BLaER1 treated with 17β-estradiol and CSF1 and Interleukin-3, amounts not matched to agents 10 nM and 100 nM (cell line): ENCODE results near the gene FOXL2NB.

Experiments used
- H3K27ac ChIP-seq, 11 experiments: shearing (Covaris generic); formaldehyde crosslinking; 2 replicates each; pipeline ENCODE4 v1.8.1; 2022
- H3K27me3 ChIP-seq, 11 experiments: shearing (Covaris generic); formaldehyde crosslinking; 2 replicates each; pipeline ENCODE4 v1.8.1; 2022
- H3K36me3 ChIP-seq, 11 experiments: shearing (Covaris generic); formaldehyde crosslinking; 2 replicates each; pipeline ENCODE4 v1.8.1; 2022
- H3K4me1 ChIP-seq, 10 experiments: shearing (Covaris generic); formaldehyde crosslinking; 2 replicates each; pipeline ENCODE4 v1.8.1; 2022
- H3K4me2 ChIP-seq, 11 experiments: shearing (Covaris generic); formaldehyde crosslinking; 2 replicates each; pipeline ENCODE4 v1.8.1; 2022
- H3K4me3 ChIP-seq, 10 experiments: shearing (Covaris generic); formaldehyde crosslinking; 2 replicates each; pipeline ENCODE4 v1.8.1; 2022
- H3K9ac ChIP-seq, 11 experiments: shearing (Covaris generic); formaldehyde crosslinking; 2 replicates each; pipeline ENCODE4 v1.8.1; 2022
- H3K9me3 ChIP-seq, 11 experiments: shearing (Covaris generic); formaldehyde crosslinking; replicated peaks in 1 of 11; 2 replicates each; pipeline ENCODE4 v1.8.1; 2022
- H4K20me1 ChIP-seq, 11 experiments: shearing (Covaris generic); formaldehyde crosslinking; 2 replicates each; pipeline ENCODE4 v1.8.1; 2022
- Cebpa-rat ChIP-seq, 11 experiments: shearing (Covaris generic); IDR thresholded peaks; 2 replicates each; pipeline ENCODE4 v1.8.1; 2022

FOXL2NB gene

DNA sequence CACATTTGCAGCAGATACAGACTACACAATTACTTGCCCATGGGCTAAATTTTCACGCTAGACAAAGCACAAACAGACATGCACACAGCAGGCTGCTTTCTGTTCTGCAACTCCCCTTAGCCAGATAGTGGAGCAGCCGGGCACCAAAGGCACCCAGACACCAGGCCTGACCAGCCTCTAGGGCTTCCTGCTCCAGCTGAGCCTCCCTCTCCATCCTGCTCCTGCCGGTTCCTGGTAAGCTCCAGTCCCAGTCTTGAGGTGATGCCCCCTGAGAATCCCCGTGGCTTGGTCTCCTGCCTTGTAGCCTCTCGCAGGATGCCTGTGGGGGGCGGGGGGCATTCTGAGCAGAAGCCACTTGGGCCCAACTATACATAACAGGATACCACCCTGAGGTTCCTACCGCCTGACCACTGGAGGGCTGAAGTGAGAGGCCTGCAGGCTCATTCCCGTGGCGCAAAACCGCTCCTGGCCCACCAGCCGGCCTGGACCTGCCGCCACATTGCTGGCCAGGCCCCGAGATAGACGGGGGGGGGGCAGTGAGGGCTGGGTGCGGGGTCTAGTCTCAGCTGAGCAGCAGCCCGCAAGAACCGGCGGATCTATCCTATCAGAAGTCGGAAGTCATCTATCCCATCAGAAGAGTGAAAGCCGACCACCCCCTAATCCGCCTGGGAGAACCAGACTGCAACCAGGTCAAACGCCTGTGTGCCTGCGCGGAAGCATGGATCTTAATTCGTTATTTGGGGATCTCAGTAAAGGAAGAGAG is 4.0 kb upstream of the FOXL2NB start:
- no peaks in the 10 kb centered on the region for H3K36me3 ChIP-seq
- no peak overlapping the region for H3K27ac ChIP-seq
- H3K9me3 ChIP-seq = no peaks in the 10 kb centered on the region
- peaks cover 33 to 53% (median 43%) of the 10 kb centered on the region in 10 experiments for H3K4me1 ChIP-seq
- no peak overlapping the region for H3K4me2 ChIP-seq
- peaks cover 100% of the 10 kb centered on the region in 11 experiments for H3K27me3 ChIP-seq
- TF ChIP-seq Cebpa-rat (IDR thresholded peaks at IDR 0.05) = no peak
- H4K20me1 ChIP-seq = peaks cover 0 to 100% (median 96%) of the 10 kb centered on the region in 11 experiments; a peak in 19 of 22 replicates
- no peak overlapping the region for H3K9ac ChIP-seq
- H3K4me3 ChIP-seq = no peak overlapping the region

DNA sequence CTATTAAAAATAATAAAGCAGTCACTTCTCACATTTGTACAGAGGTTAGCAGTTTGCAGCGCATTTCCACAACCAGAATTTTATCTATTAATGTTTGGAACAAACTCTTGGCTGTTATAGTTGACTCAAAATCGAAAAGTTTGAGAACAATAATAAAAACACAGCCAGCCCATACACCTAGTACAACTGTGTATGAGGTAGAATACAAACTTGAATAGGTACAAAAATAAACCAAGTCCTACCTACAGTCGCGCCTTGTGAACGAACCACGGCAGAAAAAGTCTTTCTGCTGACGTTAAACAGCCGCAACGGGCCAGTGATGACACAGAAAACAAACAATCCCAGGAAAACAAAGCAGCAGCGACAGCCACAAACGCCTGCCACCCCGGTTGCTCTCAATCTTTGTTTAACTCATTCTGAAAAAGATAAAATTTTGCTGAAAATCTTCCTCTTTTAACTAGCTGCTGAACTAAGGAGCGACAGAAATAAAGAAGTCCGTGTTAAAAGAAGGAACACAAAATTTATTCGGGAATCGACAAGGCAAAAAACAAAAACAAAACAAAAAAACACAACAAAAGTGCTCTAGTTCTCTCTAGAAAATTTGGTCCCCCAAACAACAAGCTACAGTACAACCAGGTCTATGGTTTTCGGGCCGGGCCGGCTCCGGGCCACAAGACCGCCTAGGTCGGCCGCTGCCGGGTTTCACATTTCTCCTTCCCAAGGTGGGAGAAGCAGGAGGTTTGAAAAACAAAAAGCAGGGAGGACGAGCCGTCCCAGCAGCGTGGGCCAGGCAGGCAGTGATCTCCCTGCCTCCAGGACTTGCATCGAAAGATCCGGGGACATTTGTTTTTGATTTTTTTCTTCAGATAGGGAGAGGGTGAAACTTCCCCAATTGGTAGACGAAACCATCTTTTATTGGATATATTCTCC is 3.0 kb upstream of the FOXL2NB start:
- H3K36me3 ChIP-seq = no peaks in the 10 kb centered on the region
- no peak overlapping the region for H3K9ac ChIP-seq
- no peak overlapping the region for H3K27ac ChIP-seq
- peaks cover 0 to 100% (median 96%) of the 10 kb centered on the region in 11 experiments; a peak in 19 of 22 replicates for H4K20me1 ChIP-seq
- H3K4me3 ChIP-seq = peak overlapping the region in 2 of 10 experiments; percentile 51 to 58; a peak in 2 of 20 replicates
- peak overlapping the region in 3 of 11 experiments; percentile 97 to 99 (median 99); a peak in 5 of 22 replicates for H3K4me2 ChIP-seq
- peaks cover 31 to 44% (median 36%) of the 10 kb centered on the region in 10 experiments for H3K4me1 ChIP-seq
- H3K9me3 ChIP-seq = no peaks in the 10 kb centered on the region
- peaks cover 100% of the 10 kb centered on the region in 11 experiments for H3K27me3 ChIP-seq
- TF ChIP-seq Cebpa-rat (IDR thresholded peaks at IDR 0.05) = no peak

DNA sequence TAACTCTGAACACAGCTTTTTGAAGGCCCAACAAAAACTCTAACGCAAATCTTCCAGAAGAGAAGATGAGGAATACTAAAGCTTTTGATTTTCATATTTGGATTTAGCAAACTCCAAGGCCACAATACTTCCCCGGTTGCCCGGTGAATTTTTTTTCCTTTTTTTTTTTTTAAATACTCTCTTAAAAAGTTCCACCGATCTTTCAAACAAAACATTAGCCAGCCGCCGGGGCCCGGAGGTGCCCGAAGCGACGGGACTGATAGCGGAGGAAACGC is 2.4 kb upstream of the FOXL2NB start:
- no peak overlapping the region for H3K27ac ChIP-seq
- no peaks in the 10 kb centered on the region for H3K9me3 ChIP-seq
- no peak overlapping the region for H3K9ac ChIP-seq
- peaks cover 100% of the 10 kb centered on the region in 11 experiments for H3K27me3 ChIP-seq
- H4K20me1 ChIP-seq = peaks cover 0 to 100% (median 96%) of the 10 kb centered on the region in 11 experiments; a peak in 19 of 22 replicates
- peaks cover 25 to 41% (median 31%) of the 10 kb centered on the region in 10 experiments; a peak in 19 of 20 replicates for H3K4me1 ChIP-seq
- peak overlapping the region in 5 of 10 experiments; percentile 51 to 69 (median 58); a peak in 6 of 20 replicates for H3K4me3 ChIP-seq
- no peak for TF ChIP-seq Cebpa-rat (IDR thresholded peaks at IDR 0.05)
- H3K36me3 ChIP-seq = no peaks in the 10 kb centered on the region
- peak overlapping the region; percentile 70 to 99 (median 84); a peak in 21 of 22 replicates for H3K4me2 ChIP-seq

DNA sequence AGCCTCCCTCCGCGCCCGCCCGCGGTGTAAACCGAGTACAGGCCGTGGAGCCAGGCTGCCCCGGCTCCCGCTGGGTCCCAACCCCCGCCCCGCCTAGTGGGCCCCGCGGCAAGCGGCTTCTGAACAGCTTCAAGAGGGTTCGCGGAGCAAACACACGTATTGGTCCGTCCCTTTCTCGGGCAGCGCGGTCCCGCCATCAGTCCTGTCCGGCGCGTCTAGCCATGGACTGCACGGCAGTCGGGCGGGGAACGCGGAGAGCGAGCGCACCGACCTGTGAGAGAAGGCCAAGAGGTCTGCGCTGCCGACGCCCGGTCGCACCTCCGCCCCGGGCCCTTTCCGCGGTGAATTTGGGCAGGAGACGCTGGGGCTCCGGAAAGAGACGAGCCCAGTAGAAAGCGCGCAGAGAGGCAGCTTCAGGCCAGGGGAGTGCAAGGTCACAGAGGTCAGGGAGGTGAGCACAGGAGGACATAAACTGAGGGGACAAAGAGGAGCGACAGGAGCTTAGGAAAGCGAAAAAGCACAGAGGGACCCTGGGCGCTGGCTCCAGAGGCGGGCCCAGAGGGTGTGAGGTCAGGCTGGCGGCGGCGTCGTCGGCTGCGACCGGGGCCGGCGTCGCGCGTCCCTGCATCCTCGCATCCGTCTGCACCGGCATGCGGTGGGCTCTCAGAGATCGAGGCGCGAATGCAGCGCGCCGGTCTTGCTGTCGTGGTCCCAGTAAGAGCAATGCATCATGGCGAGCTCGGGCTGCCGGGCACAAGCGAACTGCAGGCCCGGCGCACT is 1.9 kb upstream of the FOXL2NB start:
- Histone ChIP-seq H3K4me2 (peak overlapping the region; percentile 70 to 99 (median 84)), H3K36me3 (no peaks in the 10 kb centered on the region), H3K9ac (no peak overlapping the region), H3K27ac (no peak overlapping the region), H3K9me3 (no peaks in the 10 kb centered on the region), H4K20me1 (peaks cover 0 to 100% (median 96%) of the 10 kb centered on the region in 11 experiments; a peak in 19 of 22 replicates), H3K4me1 (peaks cover 27 to 40% (median 32%) of the 10 kb centered on the region in 10 experiments; a peak in 19 of 20 replicates), H3K27me3 (peaks cover 100% of the 10 kb centered on the region in 11 experiments), H3K4me3 (peak overlapping the region in 9 of 10 experiments; percentile 46 to 69 (median 53); a peak in 13 of 20 replicates)
- no peak for TF ChIP-seq Cebpa-rat (IDR thresholded peaks at IDR 0.05)

DNA sequence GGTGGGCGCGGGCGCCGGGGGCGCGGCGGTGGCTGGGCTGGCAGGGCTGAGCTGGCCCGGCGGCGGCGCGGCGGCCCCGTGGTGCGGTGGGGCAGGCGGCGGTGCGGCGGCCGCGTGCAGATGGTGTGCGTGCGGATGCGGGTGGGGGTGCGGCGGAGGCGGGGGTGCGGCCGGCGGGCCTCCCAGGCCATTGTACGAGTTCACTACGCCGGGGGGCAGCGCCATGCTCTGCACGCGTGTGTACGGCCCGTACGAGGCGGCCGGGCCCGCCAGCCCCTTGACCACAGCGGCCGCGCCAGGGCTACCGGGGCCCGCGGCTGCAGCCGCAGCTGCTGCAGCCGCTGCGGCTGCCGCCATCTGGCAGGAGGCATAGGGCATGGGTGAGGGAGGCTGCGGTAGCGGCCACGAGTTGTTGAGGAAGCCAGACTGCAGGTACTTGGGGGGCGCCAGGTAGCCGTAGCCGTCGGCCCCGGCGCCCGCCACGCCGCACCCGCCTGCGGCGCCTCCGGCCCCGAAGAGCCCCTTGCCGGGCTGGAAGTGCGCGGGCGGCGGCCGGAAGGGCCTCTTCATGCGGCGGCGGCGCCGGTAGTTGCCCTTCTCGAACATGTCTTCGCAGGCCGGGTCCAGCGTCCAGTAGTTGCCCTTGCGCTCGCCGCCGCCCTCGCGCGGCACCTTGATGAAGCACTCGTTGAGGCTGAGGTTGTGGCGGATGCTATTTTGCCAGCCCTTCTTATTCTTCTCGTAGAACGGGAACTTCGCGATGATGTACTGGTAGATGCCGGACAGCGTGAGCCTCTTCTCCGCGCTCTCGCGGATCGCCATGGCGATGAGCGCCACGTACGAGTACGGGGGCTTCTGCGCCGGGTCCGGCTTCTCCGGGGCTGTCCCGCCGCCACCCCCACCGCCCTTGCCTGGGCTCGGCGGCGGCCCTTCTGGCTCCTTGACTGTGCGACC is 1.0 kb upstream of the FOXL2NB start:
- no peak overlapping the region for H3K27ac ChIP-seq
- peaks cover 0 to 100% (median 91%) of the 10 kb centered on the region in 11 experiments; a peak in 19 of 22 replicates for H4K20me1 ChIP-seq
- no peak for TF ChIP-seq Cebpa-rat (IDR thresholded peaks at IDR 0.05)
- H3K4me3 ChIP-seq = peak overlapping the region; percentile 46 to 69 (median 54)
- peaks cover 30 to 40% (median 34%) of the 10 kb centered on the region in 10 experiments; a peak in 19 of 20 replicates for H3K4me1 ChIP-seq
- no peaks in the 10 kb centered on the region for H3K36me3 ChIP-seq
- peaks cover 100% of the 10 kb centered on the region in 11 experiments for H3K27me3 ChIP-seq
- H3K9me3 ChIP-seq = no peaks in the 10 kb centered on the region
- H3K9ac ChIP-seq = peak overlapping the region in 4 of 11 experiments; percentile 20 to 36 (median 36); a peak in 5 of 22 replicates
- peak overlapping the region; percentile 70 to 99 (median 84) for H3K4me2 ChIP-seq

DNA sequence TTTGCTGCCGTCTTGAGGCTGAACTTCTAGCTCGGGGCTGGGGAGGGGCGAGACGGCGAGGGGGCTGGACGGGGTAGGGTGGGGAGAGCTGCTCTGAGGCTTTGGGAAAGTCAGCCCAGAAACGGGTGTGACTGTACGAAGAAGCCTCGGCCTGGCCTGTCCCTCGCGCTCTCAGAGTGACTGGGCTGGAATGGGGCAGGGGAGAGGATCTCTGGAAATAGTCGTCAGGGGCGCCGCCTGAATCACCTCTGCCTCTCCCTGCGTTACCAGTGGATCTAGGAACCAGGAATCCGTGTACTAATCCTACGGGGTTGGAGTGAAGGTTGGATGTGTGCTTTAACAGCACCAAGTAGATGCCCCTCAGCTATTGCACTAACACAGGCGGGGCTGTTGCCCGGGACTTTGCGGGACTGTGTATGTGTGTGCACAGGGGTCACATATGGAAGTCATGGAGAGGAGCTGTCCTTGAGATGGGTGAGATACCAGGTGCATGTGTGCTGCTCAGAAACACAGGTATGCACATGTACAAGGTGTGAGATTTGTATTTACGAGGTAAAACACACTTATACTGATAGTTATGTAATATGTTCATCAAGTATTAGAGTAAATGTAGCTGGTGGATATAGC is 591 bp downstream of the FOXL2NB start:
- Histone ChIP-seq H4K20me1 (peaks cover 0 to 89% (median 80%) of the 10 kb centered on the region in 11 experiments; a peak in 19 of 22 replicates), H3K9ac (no peak overlapping the region), H3K36me3 (no peaks in the 10 kb centered on the region), H3K4me1 (peaks cover 30 to 40% (median 34%) of the 10 kb centered on the region in 10 experiments; a peak in 19 of 20 replicates), H3K9me3 (no peaks in the 10 kb centered on the region), H3K4me2 (peak overlapping the region; percentile 70 to 99 (median 84); a peak in 17 of 22 replicates), H3K4me3 (peak overlapping the region in 5 of 10 experiments; percentile 51 to 69 (median 58); a peak in 8 of 20 replicates), H3K27me3 (peaks cover 100% of the 10 kb centered on the region in 11 experiments), H3K27ac (no peak overlapping the region)
- TF ChIP-seq Cebpa-rat (IDR thresholded peaks at IDR 0.05) = no peak

DNA sequence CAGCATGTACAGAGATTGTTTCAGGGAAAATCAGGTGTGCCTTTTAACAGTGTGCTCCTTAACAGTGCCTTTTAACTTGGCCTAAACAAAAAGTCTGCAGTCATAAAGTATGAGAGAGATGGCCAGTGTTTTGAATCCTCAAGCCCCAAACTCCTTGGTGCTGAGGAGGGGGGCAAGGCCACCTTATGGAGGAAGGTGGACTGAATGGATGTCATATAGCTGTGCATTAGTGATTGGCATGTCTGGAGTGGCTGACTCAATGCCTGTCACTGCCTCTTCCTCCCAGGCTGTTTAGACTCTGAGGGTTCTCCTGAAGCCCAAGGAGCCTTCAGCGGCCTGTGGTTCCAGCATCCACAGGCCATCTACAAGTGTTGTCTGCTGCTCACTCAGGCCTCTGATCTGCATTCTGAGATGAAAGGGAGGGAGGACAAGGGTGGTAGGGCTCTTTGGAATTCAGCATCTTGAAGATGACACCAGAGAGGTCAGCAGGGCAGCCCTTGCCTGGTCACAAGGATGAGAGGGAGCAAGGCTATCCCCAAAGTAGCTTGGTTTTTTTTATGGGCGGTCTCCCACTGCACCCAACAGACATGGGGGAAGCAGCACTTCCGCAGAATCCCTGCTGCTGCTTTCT is 1.5 kb downstream of the FOXL2NB start:
- no peak for TF ChIP-seq Cebpa-rat (IDR thresholded peaks at IDR 0.05)
- H3K4me1 ChIP-seq = peaks cover 30 to 40% (median 34%) of the 10 kb centered on the region in 10 experiments; a peak in 19 of 20 replicates
- no peaks in the 10 kb centered on the region for H3K36me3 ChIP-seq
- peaks cover 0 to 81% (median 71%) of the 10 kb centered on the region in 11 experiments; a peak in 19 of 22 replicates for H4K20me1 ChIP-seq
- no peaks in the 10 kb centered on the region for H3K9me3 ChIP-seq
- peaks cover 91 to 100% (median 99%) of the 10 kb centered on the region in 11 experiments for H3K27me3 ChIP-seq
- H3K9ac ChIP-seq = no peak overlapping the region
- no peak overlapping the region for H3K4me3 ChIP-seq
- no peak overlapping the region for H3K4me2 ChIP-seq
- no peak overlapping the region for H3K27ac ChIP-seq
